PC-3 (cell line): ENCODE results near the gene TCEAL6. TPM values are rescaled to one million over a fixed set of nuclear protein-coding genes. Genes with fewer than 3 reads are reported as not detected.
"Not testable (repeated sequence)": the region's sequence is repeated elsewhere in the genome, so short reads cannot be mapped to it uniquely, and the experiment has no call there.

Source experiments
- ATAC-seq: fragments of 200-7000 bp; cut with Tn5 transposase; 2 replicates; pipeline ENCODE4 v1.9.1; 2020; ENCODE audit warnings: mild to moderate bottlenecking, moderate library complexity
- Bru-seq: library from RNA; stranded (reverse); fragments of 400-500 nt; gene quantifications from one replicate; lab custom pipeline; 2021; lab: Mats Ljungman, UMichigan
- BruChase-seq, 2 experiments: library from RNA; stranded (reverse); fragments of 400-500 nt; gene quantifications; one replicate each; lab custom pipeline; 2021; lab: Mats Ljungman, UMichigan
- BruUV-seq: library from RNA; stranded (reverse); fragments of 400-500 nt; replicated peaks from 2 replicates; lab custom pipeline; 2021; lab: Mats Ljungman, UMichigan
- CTCF ChIA-PET: fragments of 300-600 bp; sonication (Branson Sonifier 250); formaldehyde crosslinking; loops from one replicate; lab custom pipeline; 2022; ENCODE audit warnings: antibody characterized with exemption; lab: Charles Lee
- POLR2A ChIA-PET: fragments of 300-600 bp; sonication (Branson Sonifier 250); formaldehyde crosslinking; loops from one replicate; lab custom pipeline; 2022; ENCODE audit warnings: antibody characterized with exemption; ENCODE audit not compliant: unreplicated experiment; lab: Charles Lee
- DNase-seq: peaks from one replicate; pipeline ENCODE4 v3.0.0-alpha.2; 2015
- H2AFZ ChIP-seq: fragments of 300-600 bp; sonication (generic); 2 replicates; pipeline ENCODE4 v1.6.0; 2016; ENCODE audit warnings: antibody characterized with exemption, low read length
- H3F3A ChIP-seq: fragments of 300-600 bp; sonication (generic); one replicate; pipeline ENCODE4 v1.6.0; 2017; ENCODE audit warnings: antibody characterized with exemption, low read length, control low read depth, mild to moderate bottlenecking; ENCODE audit not compliant: unreplicated experiment
- H3K27ac ChIP-seq: fragments of 300-600 bp; sonication (generic); 2 replicates; pipeline ENCODE4 v1.5.1; 2016; ENCODE audit warnings: mild to moderate bottlenecking, low read length
- H3K27me3 ChIP-seq: fragments of 300-600 bp; sonication (generic); 2 replicates; pipeline ENCODE4 v1.6.1; 2016; ENCODE audit warnings: low read length, mixed read lengths
- H3K36me3 ChIP-seq: fragments of 300-600 bp; sonication (generic); 2 replicates; pipeline ENCODE4 v1.6.1; 2016; ENCODE audit warnings: low read depth, mixed run types, low read length, mixed read lengths
- H3K4me1 ChIP-seq: fragments of 300-600 bp; sonication (generic); 2 replicates; pipeline ENCODE4 v1.5.1; 2016; ENCODE audit warnings: low read length; ENCODE audit not compliant: insufficient read depth
- H3K4me2 ChIP-seq: fragments of 300-600 bp; sonication (generic); 2 replicates; pipeline ENCODE4 v1.6.0; 2016; ENCODE audit warnings: low read length
- H3K4me3 ChIP-seq: fragments of 300-600 bp; sonication (generic); 2 replicates; pipeline ENCODE4 v1.5.1; 2016; ENCODE audit warnings: mild to moderate bottlenecking, low read length, mixed read lengths
- H3K79me2 ChIP-seq: fragments of 300-600 bp; sonication (generic); 2 replicates; pipeline ENCODE4 v1.6.1; 2017; ENCODE audit warnings: low read length, mixed read lengths
- H3K9ac ChIP-seq: fragments of 300-600 bp; sonication (generic); 2 replicates; pipeline ENCODE4 v1.6.0; 2016; ENCODE audit warnings: mild to moderate bottlenecking, low read length
- H3K9me2 ChIP-seq: fragments of 300-600 bp; sonication (generic); replicated peaks from 2 replicates; pipeline ENCODE4 v1.6.1; 2016; ENCODE audit warnings: mixed run types, low read length, mixed read lengths
- H3K9me3 ChIP-seq: fragments of 300-600 bp; sonication (generic); 2 replicates; pipeline ENCODE4 v1.6.1; 2016; ENCODE audit warnings: low read length, mixed read lengths
- H4K20me1 ChIP-seq: fragments of 300-600 bp; sonication (generic); 2 replicates; pipeline ENCODE4 v1.6.1; 2016; ENCODE audit warnings: low read length, mixed read lengths
- CTCF ChIP-seq: fragments of 300-600 bp; sonication (generic); conservative IDR thresholded peaks from 2 replicates; pipeline ENCODE4 v1.5.1; 2017; ENCODE audit warnings: antibody characterized with exemption, low read depth, mild to moderate bottlenecking, low read length
- EZH2 ChIP-seq: fragments of 300-600 bp; sonication (generic); IDR thresholded peaks from one replicate; pipeline ENCODE4 v1.6.1; 2017; ENCODE audit warnings: antibody characterized with exemption, mild to moderate bottlenecking, low read length; ENCODE audit not compliant: unreplicated experiment
- EZH2phosphoT487 ChIP-seq: fragments of 300-600 bp; sonication (generic); IDR thresholded peaks from 2 replicates; pipeline ENCODE4 v1.6.1; 2018; ENCODE audit warnings: mild to moderate bottlenecking, antibody characterized with exemption, low read length, borderline replicate concordance
- intact Hi-C: fragments of 100-400 bp; cut with micrococcal nuclease; formaldehyde crosslinking; loops from 2 replicates; pipeline ENCODE4 v1.9.0; 2023
- long read RNA-seq: library from polyadenylated mRNA; unstranded; transcript quantifications from one replicate; pipeline ENCODE4 v2.0.0, GENCODE V29; 2021; ENCODE audit not compliant: unreplicated experiment
- total RNA-seq: library from RNA; depleted of rRNA; stranded (reverse); fragments of >200 nt; gene quantifications from 2 replicates; pipeline ENCODE4 v1.2.3, GENCODE V29; 2014; rRNA removed

The TCEAL6 gene
- not detected in 2 replicates for total RNA-seq
- Bru-seq, nascent RNA, result not detected
- not detected for BruChase-seq, experiment 1, labeled RNA remaining after a 6-hour chase
- not detected for BruChase-seq, experiment 2, labeled RNA remaining after a 2-hour chase
- long read RNA-seq, result 0 reads

- POLR2A ChIA-PET, CTCF ChIA-PET, ATAC-seq: not testable (repeated sequence)
These were observed at the start of gene TCEAL6 for GRCh38 chrX:102142274-102142673. TCEAL6 (minus strand) TSS chrX:102142481.

GRCh38 chrX:102185967-102186720 is 43.9 kb upstream of the TCEAL6 start:
- Histone ChIP-seq H3K9me3 (no peaks in the 10 kb centered on the region), H3K9ac (no peak overlapping the region), H3K4me3 (no peak overlapping the region), H3K79me2 (no peaks in the 10 kb centered on the region), H3K36me3 (no peaks in the 10 kb centered on the region), H3K27ac (no peak overlapping the region), H3F3A (no peaks in the 10 kb centered on the region), H3K27me3 (no peaks in the 10 kb centered on the region), H3K4me1 (no peaks in the 10 kb centered on the region), H3K9me2 (no peaks in the 10 kb centered on the region), H3K4me2 (no peak overlapping the region), H4K20me1 (no peaks in the 10 kb centered on the region), H2AFZ (no peak overlapping the region)
- no peak for TF ChIP-seq CTCF
- TF ChIP-seq EZH2, result no peak
- TF ChIP-seq EZH2phosphoT487, result no peak
- no TSS peak for BruUV-seq
- ChIA-PET POLR2A (no interaction called here), CTCF (no interaction called here)
- no peak for DNase-seq
- ATAC-seq, result no peak
- intact Hi-C loops, result no loop called here

More at GRCh38 chrX:102142274-102142673, at the start of gene TCEAL6:
- intact Hi-C loops, DNase-seq, H3K9me3 ChIP-seq, H3K4me2 ChIP-seq, H3K9ac ChIP-seq, H4K20me1 ChIP-seq, H3K36me3 ChIP-seq, H3F3A ChIP-seq, BruUV-seq, H3K27ac ChIP-seq, H3K4me1 ChIP-seq, H3K27me3 ChIP-seq, H2AFZ ChIP-seq, H3K4me3 ChIP-seq, H3K9me2 ChIP-seq, H3K79me2 ChIP-seq: not testable (repeated sequence)

GRCh38 chrX:102155806-102156179 is 13.5 kb upstream of the TCEAL6 start, which contains the start of gene BEX5:
BEX5 (minus strand) TSS chrX:102155977; CDS start chrX:102154265, 1,712 bp downstream.
- intact Hi-C loops, result no loop called here
- POLR2A ChIA-PET, result no interaction called here
- H3K4me1 ChIP-seq, result no peaks in the 10 kb centered on the region
- peak within 1 kb of the TSS; percentile 74 for H3K4me2 ChIP-seq
- H3K4me3 ChIP-seq, result peak within 1 kb of the TSS; percentile 62
- no peak within 1 kb of the TSS for H3K9ac ChIP-seq
- H3K27me3 ChIP-seq, result peaks cover 13% of the 10 kb centered on the region
- H3K27ac ChIP-seq, result no peak within 1 kb of the TSS
- ATAC-seq (peak; percentile 42), DNase-seq (peak; percentile 28)
- TF ChIP-seq EZH2, result no peak
- TF ChIP-seq EZH2phosphoT487, result no peak
- TF ChIP-seq CTCF, result no peak
- H4K20me1 ChIP-seq, result no peaks in the 10 kb centered on the region
- H3K9me3 ChIP-seq, result no peaks in the 10 kb centered on the region
- no peaks in the 10 kb centered on the region for H3K9me2 ChIP-seq
- no peaks in the 10 kb centered on the region for H3K79me2 ChIP-seq
- H2AFZ ChIP-seq, result peak within 1 kb of the TSS; percentile 53
- H3K36me3 ChIP-seq, result no peaks in the 10 kb centered on the region
- no peaks in the 10 kb centered on the region for H3F3A ChIP-seq
- no TSS peak for BruUV-seq
- CTCF ChIA-PET, result no interaction called here
